ENCODE results near the gene ZFAND4.
"Not testable (repeated sequence)": the region's sequence is repeated elsewhere in the genome, so short reads cannot be mapped to it uniquely, and the experiment has no call there.

Gene ZFAND4

GRCh38 chr10:45624724-45625123 is 47.8 kb downstream of the ZFAND4 start:
- H3K4me3 ChIP-seq (ENCODE audit: low read depth, low read length): no peak overlapping the region
- TF ChIP-seq, protein P1, sequence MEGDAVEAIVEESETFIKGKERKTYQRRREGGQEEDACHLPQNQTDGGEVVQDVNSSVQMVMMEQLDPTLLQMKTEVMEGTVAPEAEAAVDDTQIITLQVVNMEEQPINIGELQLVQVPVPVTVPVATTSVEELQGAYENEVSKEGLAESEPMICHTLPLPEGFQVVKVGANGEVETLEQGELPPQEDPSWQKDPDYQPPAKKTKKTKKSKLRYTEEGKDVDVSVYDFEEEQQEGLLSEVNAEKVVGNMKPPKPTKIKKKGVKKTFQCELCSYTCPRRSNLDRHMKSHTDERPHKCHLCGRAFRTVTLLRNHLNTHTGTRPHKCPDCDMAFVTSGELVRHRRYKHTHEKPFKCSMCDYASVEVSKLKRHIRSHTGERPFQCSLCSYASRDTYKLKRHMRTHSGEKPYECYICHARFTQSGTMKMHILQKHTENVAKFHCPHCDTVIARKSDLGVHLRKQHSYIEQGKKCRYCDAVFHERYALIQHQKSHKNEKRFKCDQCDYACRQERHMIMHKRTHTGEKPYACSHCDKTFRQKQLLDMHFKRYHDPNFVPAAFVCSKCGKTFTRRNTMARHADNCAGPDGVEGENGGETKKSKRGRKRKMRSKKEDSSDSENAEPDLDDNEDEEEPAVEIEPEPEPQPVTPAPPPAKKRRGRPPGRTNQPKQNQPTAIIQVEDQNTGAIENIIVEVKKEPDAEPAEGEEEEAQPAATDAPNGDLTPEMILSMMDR (IDR thresholded peaks at IDR 0.05; ENCODE audit: insufficient read depth, low read depth, low read length, missing control alignments): no peak
- DNase-seq (ENCODE audit: low read depth): no peak

DNA sequence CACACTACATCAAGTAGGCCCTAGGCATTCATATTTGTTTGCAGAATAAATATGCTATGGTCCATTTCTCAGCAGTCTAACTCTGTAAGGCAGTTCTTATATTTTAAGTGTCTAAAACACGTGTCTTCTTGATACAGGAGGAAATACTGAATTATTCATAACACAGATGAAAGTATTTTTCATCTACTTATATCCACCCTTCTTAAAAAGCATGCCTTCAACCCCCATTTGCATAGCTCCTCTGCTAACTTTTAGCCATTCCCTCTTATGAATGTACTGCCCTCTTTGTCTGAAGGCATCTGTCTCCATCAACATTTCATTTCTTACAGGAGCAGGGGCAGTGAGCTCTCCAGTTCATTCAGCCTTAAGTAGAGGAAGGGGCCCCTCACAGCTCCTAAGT is 57.7 kb downstream of the ZFAND4 start:
- no peak for DNase-seq (ENCODE audit: low read depth)
- H3K4me3 ChIP-seq (ENCODE audit: low read depth, low read length): no peak overlapping the region
- TF ChIP-seq, protein P1 (IDR thresholded peaks at IDR 0.05; ENCODE audit: insufficient read depth, low read depth, low read length, missing control alignments): no peak

GRCh38 chr10:45612741-45613140 is 59.8 kb downstream of the ZFAND4 start:
- DNase-seq (ENCODE audit: low read depth): no peak
- TF ChIP-seq, protein P1 (IDR thresholded peaks at IDR 0.05; ENCODE audit: insufficient read depth, low read depth, low read length, missing control alignments): no peak
- H3K4me3 ChIP-seq (ENCODE audit: low read depth, low read length): no peak overlapping the region

- H3K4me3 ChIP-seq (ENCODE audit: low read depth, low read length): no peak overlapping the region
- no peak for DNase-seq (ENCODE audit: low read depth)
- TF ChIP-seq, protein P1 (IDR thresholded peaks at IDR 0.05; ENCODE audit: insufficient read depth, low read depth, low read length, missing control alignments): no peak
These were observed 64.5 kb downstream of the ZFAND4 start for GRCh38 chr10:45608052-45608451.

DNA sequence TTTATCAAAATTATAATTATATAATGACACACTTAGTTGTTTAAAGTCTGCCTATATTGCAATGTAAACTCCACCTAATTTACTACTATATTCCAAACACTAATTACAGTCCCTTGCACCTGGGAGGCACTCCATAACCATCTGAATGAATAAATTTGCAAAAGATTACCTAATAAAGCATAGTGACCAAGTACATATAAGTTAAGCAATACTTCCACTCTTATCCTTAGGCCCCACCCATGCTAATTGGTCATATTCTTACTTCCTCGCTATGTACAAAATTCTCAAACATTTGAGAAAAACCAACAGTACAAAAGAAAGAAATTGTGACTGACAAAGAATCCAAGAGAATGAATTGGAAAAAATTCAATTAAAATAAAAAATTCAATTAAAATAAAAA is 65.3 kb downstream of the ZFAND4 start:
- no peak for DNase-seq (ENCODE audit: low read depth)
- no peak overlapping the region for H3K4me3 ChIP-seq (ENCODE audit: low read depth, low read length)
- TF ChIP-seq, protein P1 (IDR thresholded peaks at IDR 0.05; ENCODE audit: insufficient read depth, low read depth, low read length, missing control alignments): no peak

GRCh38 chr10:45602836-45603235 is 69.7 kb downstream of the ZFAND4 start:
- DNase-seq (ENCODE audit: low read depth): no peak
- TF ChIP-seq, protein P1 (IDR thresholded peaks at IDR 0.05; ENCODE audit: insufficient read depth, low read depth, low read length, missing control alignments): no peak
- H3K4me3 ChIP-seq (ENCODE audit: low read depth, low read length): no peak overlapping the region

DNA sequence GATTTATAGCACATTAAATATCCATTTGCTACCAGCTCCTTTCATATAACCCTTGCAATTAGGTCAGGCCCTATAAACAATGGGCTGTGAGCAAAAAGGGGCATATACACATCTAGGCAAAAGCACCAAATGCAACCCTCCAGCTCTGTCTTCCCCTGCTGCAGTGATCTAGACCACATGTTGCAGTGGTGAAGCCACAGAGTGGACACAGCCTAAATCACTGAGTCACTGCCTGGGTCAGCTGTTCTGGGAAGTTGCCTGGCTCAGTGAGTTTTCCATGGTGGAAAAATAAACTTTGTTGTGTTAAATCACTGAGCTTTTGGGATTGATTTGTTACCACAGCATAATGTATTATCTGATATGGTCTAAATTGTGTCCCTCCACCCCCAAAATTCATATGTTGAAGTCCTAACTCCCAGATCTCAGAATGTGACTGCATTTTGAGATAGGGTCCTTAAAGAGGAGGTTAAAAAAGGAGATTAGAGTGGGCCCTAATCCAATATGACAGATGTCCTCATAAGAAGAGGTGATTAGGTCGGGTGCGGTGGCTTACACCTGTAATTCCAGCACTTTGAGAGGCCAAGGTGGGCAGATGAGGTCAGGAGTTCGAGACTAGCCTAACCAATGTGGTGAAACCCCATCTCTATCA is 70.4 kb downstream of the ZFAND4 start:
- no peak overlapping the region for H3K4me3 ChIP-seq (ENCODE audit: low read depth, low read length)
- no peak for DNase-seq (ENCODE audit: low read depth)
- TF ChIP-seq, protein P1 (IDR thresholded peaks at IDR 0.05; ENCODE audit: insufficient read depth, low read depth, low read length, missing control alignments): no peak

- not testable (repeated sequence) for H3K4me3 ChIP-seq (ENCODE audit: low read depth, low read length); DNase-seq (ENCODE audit: low read depth)
These were observed 71.2 kb downstream of the ZFAND4 start for GRCh38 chr10:45601254-45601930.

GRCh38 chr10:45600337-45601253 is 72.0 kb downstream of the ZFAND4 start:
- DNase-seq (ENCODE audit: low read depth); H3K4me3 ChIP-seq (ENCODE audit: low read depth, low read length): not testable (repeated sequence)

Data from GM12865 (cell line).